HCT116 (cell line): ENCODE data around the gene GOLGA2. TPM values are rescaled to one million over a fixed set of nuclear protein-coding genes. Genes with fewer than 3 reads are reported as not detected.

Experiments used
- ATAC-seq: fragments of 200-7000 bp; cut with Tn5 transposase; 2 replicates; pipeline ENCODE4 v1.9.1; 2020; ENCODE audit warnings: mild to moderate bottlenecking, moderate library complexity
- BruUV-seq: library from RNA; stranded (reverse); fragments of 400-500 nt; replicated peaks from 2 replicates; lab custom pipeline; 2021; lab: Mats Ljungman, UMichigan
- CTCF ChIA-PET: fragments of 300-600 bp; sonication (Branson Sonifier 250); formaldehyde crosslinking; loops from one replicate; lab custom pipeline; 2021; ENCODE audit warnings: antibody characterized with exemption; lab: Charles Lee
- POLR2A ChIA-PET: fragments of 300-600, 350-600 bp; sonication (Branson Sonifier 250); formaldehyde crosslinking; loops from one replicate; lab custom pipeline; 2021; ENCODE audit warnings: antibody characterized with exemption; lab: Charles Lee
- RAD21 ChIA-PET, 2 experiments: fragments of 300-600 bp; sonication (Branson Sonifier 250); formaldehyde crosslinking; loops; one replicate each; lab custom pipeline; 2023; ENCODE audit warnings: low total read pairs in 2 of 2; ENCODE audit not compliant: uncharacterized antibody in 2 of 2, unreplicated experiment in 2 of 2, low non-redundant PET in 1 of 2; lab: Charles Lee
- DNase-seq: peaks from one replicate; pipeline ENCODE4 v3.0.0-alpha.2; 2010; ENCODE audit warnings: low read depth, low spot score
- H2AFZ ChIP-seq: fragments of 200-600 bp; shearing (Covaris generic), sonication (generic); 2 replicates; pipeline ENCODE4 v1.6.1; 2017; ENCODE audit warnings: low read depth, mixed run types, mixed read lengths, antibody characterized with exemption, low read length; ENCODE audit not compliant: poor library complexity, severe bottlenecking
- H3K27ac ChIP-seq: 2 replicates; pipeline ENCODE4 v1.5.1; 2012; ENCODE audit warnings: low read depth, low read length
- H3K27me3 ChIP-seq: fragments of 200-600 bp; sonication (generic); 2 replicates; pipeline ENCODE4 v1.6.1; 2016; ENCODE audit warnings: mixed run types, low read length, mixed read lengths; ENCODE audit not compliant: insufficient read depth
- H3K36me3 ChIP-seq, 2 experiments: fragments of 200-500 bp in 1 of 2; fragments of 200-600 bp in 1 of 2; sonication (Bioruptor generic) in 1 of 2; sonication (generic) in 1 of 2; 2 replicates each; pipeline versions ENCODE4 v1.5.1 to v1.6.1; 2014 to 2016; ENCODE audit warnings: low read length in 2 of 2, inconsistent platforms in 1 of 2, mixed read lengths in 1 of 2, mixed run types in 1 of 2; ENCODE audit not compliant: insufficient read depth in 2 of 2, control insufficient read depth in 1 of 2
- H3K4me1 ChIP-seq, 2 experiments: fragments of 200-600 bp in 1 of 2; sonication (generic) in 1 of 2; 2 replicates each; pipeline versions ENCODE4 v1.5.1 to v1.6.1; 2012 to 2017; ENCODE audit warnings: low read length in 2 of 2, inconsistent platforms in 1 of 2, mild to moderate bottlenecking in 1 of 2, mixed read lengths in 1 of 2, mixed run types in 1 of 2, moderate library complexity in 1 of 2; ENCODE audit not compliant: insufficient read depth in 2 of 2, control insufficient read depth in 1 of 2
- H3K4me2 ChIP-seq: fragments of 200-600 bp; sonication (generic); 2 replicates; pipeline ENCODE4 v1.6.1; 2017; ENCODE audit warnings: mixed run types, low read length, mixed read lengths
- H3K4me3 ChIP-seq, 2 experiments: fragments of 200-600 bp in 1 of 2; sonication (generic) in 1 of 2; replicated peaks in 1 of 2; 2 replicates each; pipeline ENCODE4 v1.5.1; 2011 to 2016; ENCODE audit warnings: low read length in 2 of 2, control low read depth in 1 of 2, low read depth in 1 of 2, mild to moderate bottlenecking in 1 of 2, mixed read lengths in 1 of 2, mixed run types in 1 of 2
- H3K79me2 ChIP-seq: fragments of 200-600 bp; sonication (generic); 2 replicates; pipeline ENCODE4 v1.6.1; 2017; ENCODE audit warnings: mild to moderate bottlenecking, mixed run types, low read length, moderate library complexity, mixed read lengths; ENCODE audit not compliant: insufficient read depth
- H3K9ac ChIP-seq: fragments of 200-600 bp; sonication (generic); 2 replicates; pipeline ENCODE4 v1.6.1; 2016; ENCODE audit warnings: low read length, mixed read lengths
- H3K9me2 ChIP-seq: fragments of 200-600 bp; sonication (generic), shearing (Covaris generic); 2 replicates; pipeline ENCODE4 v1.6.1; 2017; ENCODE audit warnings: mixed run types, mild to moderate bottlenecking, moderate library complexity; ENCODE audit not compliant: insufficient read depth
- H3K9me3 ChIP-seq, 2 experiments: fragments of 200-500 bp in 1 of 2; fragments of 200-600 bp in 1 of 2; sonication (Bioruptor generic) in 1 of 2; sonication (generic) in 1 of 2; 2 replicates each; pipeline ENCODE4 v1.6.1; 2014 to 2017; ENCODE audit warnings: low read length in 2 of 2, mixed read lengths in 2 of 2, inconsistent platforms in 1 of 2, low read depth in 1 of 2, mild to moderate bottlenecking in 1 of 2, mixed run types in 1 of 2, moderate library complexity in 1 of 2; ENCODE audit not compliant: control insufficient read depth in 1 of 2, insufficient read depth in 1 of 2
- H4K20me1 ChIP-seq: fragments of 200-600 bp; sonication (generic), shearing (Covaris generic); 2 replicates; pipeline ENCODE4 v1.6.1; 2017; ENCODE audit warnings: mixed run types, mild to moderate bottlenecking, moderate library complexity; ENCODE audit not compliant: insufficient read depth
- CTCF ChIP-seq, 3 experiments: fragments of 200-600 bp in 1 of 3; sonication (generic) in 1 of 3; IDR thresholded peaks in 2 of 3; conservative IDR thresholded peaks in 1 of 3; 2 replicates each; pipeline ENCODE4 v1.5.1; 2012 to 2017; ENCODE audit warnings: low read depth in 2 of 3, low read length in 2 of 3, antibody characterized with exemption in 1 of 3, borderline replicate concordance in 1 of 3, control low read depth in 1 of 3, mild to moderate bottlenecking in 1 of 3, mixed read lengths in 1 of 3, mixed run types in 1 of 3, moderate library complexity in 1 of 3; ENCODE audit not compliant: insufficient read depth in 1 of 3
- EGR1 ChIP-seq: IDR thresholded peaks from 2 replicates; pipeline ENCODE4 v1.6.1; 2012; ENCODE audit warnings: low read depth
- EZH2 ChIP-seq: fragments of 200-600 bp; sonication (generic); IDR thresholded peaks from 2 replicates; pipeline ENCODE4 v1.6.1; 2017; ENCODE audit warnings: antibody characterized with exemption, mixed run types
- JUND ChIP-seq: IDR thresholded peaks from 2 replicates; pipeline ENCODE4 v1.6.1; 2012
- MAX ChIP-seq: IDR thresholded peaks from 2 replicates; pipeline ENCODE4 v1.6.1; 2012
- POLR2AphosphoS5 ChIP-seq: IDR thresholded peaks from 2 replicates; pipeline ENCODE4 v1.6.1; 2011; ENCODE audit warnings: mild to moderate bottlenecking, low read depth, low read length, moderate library complexity
- REST ChIP-seq: IDR thresholded peaks from 2 replicates; pipeline ENCODE4 v1.6.1; 2012; ENCODE audit warnings: low read depth
- SIN3A ChIP-seq: IDR thresholded peaks from 2 replicates; pipeline ENCODE4 v1.6.1; 2012; ENCODE audit warnings: low read depth
- SRF ChIP-seq: IDR thresholded peaks from 2 replicates; pipeline ENCODE4 v1.6.1; 2012; ENCODE audit warnings: low read depth
- YY1 ChIP-seq: IDR thresholded peaks from 2 replicates; pipeline ENCODE4 v1.6.1; 2011; ENCODE audit warnings: low read length, low read depth, moderate library complexity, mild to moderate bottlenecking; ENCODE audit not compliant: insufficient replicate concordance; ENCODE audit errors: extremely low read depth
- ZBTB33 ChIP-seq: IDR thresholded peaks from 2 replicates; pipeline ENCODE4 v1.6.1; 2011; ENCODE audit warnings: mild to moderate bottlenecking, low read length, moderate library complexity; ENCODE audit not compliant: insufficient replicate concordance; ENCODE audit errors: extremely low read depth
- ZFX ChIP-seq: fragments of 450-650 bp; IDR thresholded peaks from 2 replicates; pipeline ENCODE4 v1.6.1; 2017
- ZNF274 ChIP-seq: fragments of 200-500 bp; sonication (Bioruptor generic); IDR thresholded peaks from 2 replicates; pipeline ENCODE4 v1.6.1; 2014; ENCODE audit warnings: mild to moderate bottlenecking, low read depth, low read length, inconsistent platforms
- intact Hi-C: fragments of 100-400 bp; cut with micrococcal nuclease; formaldehyde crosslinking; loops from 2 replicates; pipeline ENCODE4 v1.10.0; 2022
- total RNA-seq: library from RNA; stranded (reverse); gene quantifications from one replicate; pipeline ENCODE4 v1.2.1, GENCODE V29; 2021; ENCODE audit not compliant: unreplicated experiment

Gene GOLGA2
- total RNA-seq, 1 experiment from 2014 or later, result 67.0 TPM

- TF ChIP-seq CTCF (IDR thresholded peaks at IDR 0.05 in 2 of 3, conservative IDR thresholded peaks at IDR 0.05 in 1 of 3; ENCODE audit: borderline replicate concordance in 1 of 3, insufficient read depth in 1 of 3, low read depth in 2 of 3, low read length in 2 of 3) (no peak), EZH2 (no peak), ZFX (no peak), ZBTB33 (no peak)
- TF ChIP-seq, all 23 proteins: peak for 0
Measured at GRCh38 chr9:128314697-128315096, 38.9 kb upstream of the GOLGA2 start (continued).

GRCh38 chr9:128310461-128310860 lies 34.7 kb upstream of the GOLGA2 start:
- H3K36me3 ChIP-seq, result peaks cover 9 to 23% of the 10 kb centered on the region in 2 experiments; a peak in 3 of 4 replicates
- no peak for ATAC-seq
- H3K4me2 ChIP-seq, result no peak overlapping the region
- peaks cover 35 to 42% of the 10 kb centered on the region in 2 experiments for H3K4me1 ChIP-seq
- no TSS peak for BruUV-seq
- no peaks in the 10 kb centered on the region for H3K79me2 ChIP-seq
- CTCF ChIA-PET, result no interaction called here
- TF ChIP-seq ZNF274 (no peak), CTCF (IDR thresholded peaks at IDR 0.05 in 2 of 3, conservative IDR thresholded peaks at IDR 0.05 in 1 of 3; ENCODE audit: borderline replicate concordance in 1 of 3, insufficient read depth in 1 of 3, low read depth in 2 of 3, low read length in 2 of 3) (no peak), YY1 (no peak), MAX (no peak), REST (no peak), SIN3A (no peak), SRF (no peak), EGR1 (no peak), JUND (no peak), POLR2AphosphoS5 (no peak)
- TF ChIP-seq, all 23 proteins: peak for 0
- Histone ChIP-seq H3K27ac (no peak overlapping the region), H3K4me3 (no peak overlapping the region), H3K9ac (no peak overlapping the region), H3K9me2 (no peaks in the 10 kb centered on the region), H2AFZ (no peak overlapping the region), H4K20me1 (no peaks in the 10 kb centered on the region), H3K27me3 (no peaks in the 10 kb centered on the region), H3K9me3 (no peaks in the 10 kb centered on the region)
- intact Hi-C loops, result no loop called here
- RAD21 ChIA-PET, result no interaction called here
- POLR2A ChIA-PET, result no interaction called here
- DNase-seq, result no peak
